Measurements from ENCODE around the gene RNF220.

RNF220 gene

DNA sequence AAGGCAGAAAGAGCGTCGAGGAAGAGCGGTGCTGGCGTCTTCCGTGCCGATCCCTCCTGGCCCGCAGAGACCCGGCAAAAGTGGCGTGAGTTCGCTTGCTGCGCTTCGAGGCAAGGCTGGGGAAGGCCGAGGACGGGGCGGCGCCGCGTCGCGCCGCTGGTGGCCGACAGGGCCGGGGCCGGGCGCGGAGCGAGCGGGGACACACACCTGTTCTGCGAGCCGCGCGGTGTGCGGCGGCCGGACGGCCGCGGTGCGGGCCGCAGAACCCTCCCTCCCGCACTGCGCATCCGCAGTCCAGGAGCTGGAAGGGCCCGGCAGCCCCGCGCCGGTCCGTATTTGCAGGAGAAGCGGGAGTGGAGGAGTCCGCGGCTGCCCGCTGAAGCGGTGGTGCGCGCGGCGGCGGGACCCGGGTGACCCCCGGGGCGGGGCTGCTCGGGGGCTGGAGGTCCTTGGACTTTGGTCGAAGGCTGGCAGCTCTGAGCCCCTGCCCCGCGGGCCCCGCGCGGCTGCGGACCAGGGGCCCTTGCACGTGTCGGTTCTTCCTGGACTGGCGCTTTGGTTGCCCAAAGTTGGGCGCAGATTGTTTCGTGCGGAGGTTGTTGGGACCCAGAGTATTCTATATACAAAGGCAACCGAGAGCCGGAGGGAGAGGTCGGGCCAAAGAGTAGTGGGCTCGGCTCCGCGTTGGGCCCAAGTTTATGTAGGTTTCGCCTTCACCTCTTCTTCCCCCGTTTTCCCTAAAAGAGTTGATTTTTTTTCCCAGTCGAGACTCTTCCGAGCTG is 2.6 kb downstream of the RNF220 start:
- peak; percentile 10 for DNase-seq

DNA sequence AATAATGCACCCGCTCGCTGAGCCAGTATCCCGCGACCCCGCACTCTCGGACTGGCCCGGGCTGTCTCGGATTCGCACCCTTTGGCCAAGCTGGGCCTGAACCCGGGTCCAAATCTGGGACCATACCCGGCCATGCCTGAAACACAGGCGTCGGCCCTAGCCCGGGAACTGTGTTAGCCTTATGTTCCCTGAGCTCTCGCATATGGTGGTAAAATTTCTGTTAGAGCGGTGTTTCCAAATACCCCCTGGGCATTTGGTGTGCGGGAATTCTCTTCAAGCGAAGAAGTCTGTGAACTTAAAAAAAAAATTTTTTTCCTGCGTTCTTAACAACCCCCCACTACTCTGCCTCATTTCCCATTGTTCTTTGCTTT is 3.1 kb downstream of the RNF220 start:
- no peak for DNase-seq

DNA sequence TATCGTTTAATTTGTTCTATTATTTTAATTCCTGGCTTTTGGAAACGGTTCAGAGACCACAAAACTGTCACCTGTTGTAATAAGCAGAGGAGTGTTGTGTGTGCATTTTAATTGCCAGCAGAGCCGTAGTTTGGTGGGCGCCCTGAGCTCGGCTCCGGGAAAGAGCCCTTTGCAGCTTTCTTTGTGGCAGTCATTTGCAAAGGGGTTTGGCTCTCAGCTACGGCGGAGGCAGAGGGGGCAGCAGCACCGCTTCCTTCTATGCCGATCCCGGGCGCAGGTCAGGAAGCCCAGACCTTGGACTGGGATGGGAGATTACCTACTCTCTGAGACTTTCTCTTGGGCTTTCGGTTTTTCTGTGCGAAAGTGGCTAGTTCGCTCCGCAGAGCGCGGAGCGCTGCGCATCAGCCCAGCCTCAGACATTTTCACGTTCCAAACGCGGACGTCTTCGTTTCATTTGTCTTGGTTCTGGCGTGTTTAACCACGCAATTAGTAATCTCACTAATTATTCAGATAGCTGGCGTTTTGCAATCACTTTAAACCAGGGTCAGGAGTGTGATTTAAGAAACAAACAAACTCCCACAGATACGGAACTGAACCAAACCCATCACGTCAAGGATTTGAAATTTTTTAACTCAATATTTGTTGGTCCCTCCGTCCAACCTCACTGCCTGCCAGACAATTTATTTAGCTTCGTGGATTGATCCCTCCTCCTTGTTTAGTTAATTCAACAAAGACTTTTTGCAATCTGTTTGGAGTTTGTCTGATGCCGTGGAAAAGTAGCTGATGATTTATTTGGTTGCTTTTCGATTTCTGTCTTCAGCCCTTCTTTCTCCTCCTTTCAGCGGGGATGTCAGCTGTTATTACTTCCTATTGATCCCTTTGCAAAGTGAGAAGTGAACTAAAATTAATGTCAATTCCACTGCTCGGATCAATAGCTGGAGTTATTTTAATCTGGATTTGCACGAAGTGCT is 3.9 kb downstream of the RNF220 start:
- peak; percentile 18 for DNase-seq

DNA sequence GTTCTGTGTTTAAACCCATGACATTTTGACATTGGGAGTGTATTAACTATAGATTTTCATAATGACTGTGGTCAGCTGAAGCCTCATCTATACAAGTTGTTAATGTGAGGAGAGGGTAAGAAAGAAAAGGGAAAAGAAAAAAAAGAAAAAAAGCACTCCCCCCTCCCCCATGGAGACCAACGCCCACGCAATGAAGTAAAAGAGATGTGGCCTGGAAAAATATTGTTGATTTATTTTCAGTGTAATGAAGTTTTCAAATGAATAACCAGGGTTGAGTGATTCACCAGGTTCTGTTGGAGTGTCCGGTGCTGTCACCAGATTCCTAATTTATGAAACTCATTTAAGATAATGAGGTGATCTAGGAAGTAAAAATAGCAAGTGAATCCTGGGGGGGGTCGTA is 4.7 kb downstream of the RNF220 start:
- DNase-seq, result no peak

DNA sequence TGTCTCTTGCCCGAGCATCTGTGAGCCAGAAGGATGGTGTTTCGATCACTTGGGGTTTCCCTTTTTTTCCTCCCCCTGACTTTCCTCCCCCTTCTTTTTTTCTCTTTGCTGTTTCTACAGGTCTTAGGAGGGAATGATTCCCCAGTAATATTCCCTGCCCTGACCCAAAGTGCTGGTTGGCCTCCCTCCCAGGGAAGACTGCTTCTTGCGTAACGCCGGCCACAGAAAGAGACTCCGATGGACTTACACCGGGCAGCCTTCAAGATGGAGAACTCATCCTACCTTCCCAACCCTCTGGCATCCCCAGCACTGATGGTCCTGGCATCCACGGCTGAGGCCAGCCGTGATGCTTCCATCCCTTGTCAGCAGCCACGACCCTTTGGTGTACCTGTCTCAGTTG is 6.8 kb downstream of the RNF220 start:
- DNase-seq, result no peak

DNA sequence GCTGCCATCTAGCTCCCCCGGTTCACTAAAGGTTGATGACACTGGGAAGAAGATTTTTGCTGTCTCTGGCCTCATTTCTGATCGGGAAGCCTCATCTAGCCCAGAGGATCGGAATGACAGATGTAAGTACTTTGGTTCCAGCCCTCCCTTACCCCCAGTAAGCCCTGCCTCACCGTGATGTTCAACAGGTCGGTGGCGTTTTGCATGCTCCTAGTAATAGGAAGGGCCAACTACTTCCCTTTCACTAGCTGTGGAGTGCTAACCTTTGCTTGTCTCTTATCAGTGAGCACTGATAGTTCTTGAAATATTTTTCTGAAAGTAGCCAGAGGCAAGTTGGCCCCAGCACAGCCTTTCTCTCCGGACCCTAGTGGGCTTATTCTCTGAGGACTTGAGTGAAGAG is 7.5 kb downstream of the RNF220 start:
- no peak for DNase-seq

DNA sequence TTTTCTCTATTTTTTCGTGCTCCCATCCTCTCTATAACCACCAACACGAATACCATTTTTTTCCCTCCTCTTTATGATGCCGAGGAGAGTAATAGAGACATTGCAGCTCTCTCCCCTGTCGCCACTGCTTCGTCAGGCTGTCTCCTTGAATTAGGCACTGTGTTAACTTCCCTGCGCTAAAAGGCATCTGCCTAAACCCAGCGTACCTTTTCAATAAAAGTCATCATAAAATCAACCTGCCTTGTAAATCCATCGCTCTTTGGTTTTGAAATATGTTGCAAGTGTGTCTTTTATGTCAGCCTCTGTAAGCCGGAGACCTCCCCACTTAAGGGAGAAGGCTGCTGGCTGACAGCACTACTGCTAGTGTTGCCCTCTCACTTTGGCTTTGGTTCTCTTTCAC is 8.7 kb downstream of the RNF220 start:
- no peak for DNase-seq

DNA sequence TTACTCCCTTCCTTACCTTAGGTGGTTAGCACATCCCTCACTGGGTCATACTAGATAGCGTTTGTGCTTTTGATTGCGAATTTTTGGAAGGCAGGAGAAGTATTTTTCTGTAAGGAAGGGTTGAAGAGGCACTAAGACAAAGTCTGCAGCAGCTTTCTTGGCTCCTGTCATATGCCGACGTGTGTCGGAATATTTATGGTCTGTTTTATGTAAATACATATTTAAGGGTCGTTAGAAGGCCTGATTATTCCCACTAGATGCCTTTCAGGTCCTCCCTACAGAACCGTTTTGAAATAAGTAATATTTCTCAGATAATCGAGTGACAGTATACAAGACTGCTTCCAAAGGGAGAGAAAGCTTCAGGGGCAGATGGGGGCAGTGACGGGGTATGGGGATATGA is 10.0 kb downstream of the RNF220 start:
- DNase-seq, result no peak

DNA sequence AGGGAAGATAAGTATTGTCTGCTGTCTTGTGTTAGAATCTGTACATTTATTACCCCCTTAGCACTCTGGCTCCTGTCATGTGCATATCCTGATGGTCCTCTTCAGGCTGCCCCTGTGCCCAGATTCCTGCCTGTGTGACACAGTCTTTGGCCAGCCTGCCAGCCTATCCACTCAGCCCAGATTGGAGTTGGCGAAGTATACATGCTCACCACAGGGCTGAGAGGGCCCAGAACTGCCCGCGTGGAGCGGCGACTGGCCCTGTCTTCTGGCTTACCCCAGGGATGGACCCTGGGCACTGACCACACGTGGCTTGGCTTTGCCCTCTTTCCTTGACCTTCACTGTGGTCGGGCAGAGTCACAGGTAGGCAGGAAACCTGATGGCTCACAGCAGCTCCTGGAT is 11.4 kb downstream of the RNF220 start:
- no peak for DNase-seq

DNA sequence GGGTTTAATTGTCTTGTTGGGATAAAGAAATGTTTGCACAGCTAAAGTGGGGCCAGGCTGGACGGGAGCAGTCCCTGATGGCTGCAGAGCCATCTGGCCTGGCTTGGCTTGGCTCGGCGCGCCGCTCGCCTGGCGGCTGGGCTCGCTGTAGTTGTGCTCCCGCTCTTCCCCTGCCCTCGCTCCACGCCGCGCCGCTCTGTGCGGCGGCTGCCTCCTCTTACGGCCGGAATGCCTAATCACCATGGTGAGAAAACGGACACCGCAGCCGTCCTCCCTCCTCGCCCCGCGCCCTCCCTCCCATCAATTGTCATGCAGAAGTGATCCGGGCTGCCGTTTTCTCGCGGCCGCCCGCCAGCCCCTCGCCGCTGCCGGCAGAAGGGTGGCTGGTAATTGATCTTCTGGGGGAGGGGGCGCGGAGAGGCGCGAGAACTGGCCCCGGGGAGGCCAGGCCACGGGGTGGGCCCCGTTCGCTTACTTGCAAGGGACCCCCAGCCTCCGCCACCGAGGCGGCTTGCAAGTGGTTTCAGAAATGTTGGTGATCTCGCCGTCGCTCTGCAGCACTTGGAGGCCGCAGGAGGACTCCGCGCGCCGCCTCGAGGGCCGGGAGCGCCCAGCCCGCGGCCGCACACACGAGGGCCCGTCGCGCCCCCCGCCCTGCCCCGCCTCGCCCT is 12.4 kb downstream of the RNF220 start:
- DNase-seq, result peak; percentile 8

DNA sequence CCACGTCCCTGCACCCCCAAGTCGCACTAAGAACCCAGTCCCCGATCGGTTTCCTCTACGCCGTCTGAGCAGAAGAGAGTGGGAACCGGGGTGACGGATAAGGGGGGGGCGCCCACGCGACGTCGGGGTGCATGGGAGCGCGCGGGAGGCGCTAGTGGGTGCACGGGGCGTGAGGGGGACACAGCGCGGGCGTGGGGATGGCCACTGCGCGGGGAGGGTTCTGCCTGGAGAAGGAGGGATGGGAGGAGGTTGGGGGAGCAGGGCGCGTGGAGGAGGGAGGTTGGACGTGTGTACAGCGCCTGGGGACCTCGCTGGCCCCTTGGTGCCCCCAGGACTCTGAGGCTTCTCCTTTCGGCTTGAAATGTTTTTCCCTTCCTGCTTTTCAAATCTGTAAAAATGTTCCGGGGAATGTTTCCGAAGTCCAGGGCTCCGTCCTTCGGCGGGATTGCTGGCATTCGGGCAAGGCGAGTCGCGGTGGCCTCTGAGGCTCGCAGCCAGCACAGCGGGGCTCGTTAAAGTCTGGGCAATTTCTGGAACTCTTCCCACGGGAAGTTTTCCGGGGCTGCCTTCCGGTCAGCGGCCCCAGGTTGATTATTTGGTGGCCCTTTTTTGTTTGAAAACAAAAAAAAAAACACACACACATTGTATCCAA is 13.1 kb downstream of the RNF220 start:
- DNase-seq, result no peak

DNA sequence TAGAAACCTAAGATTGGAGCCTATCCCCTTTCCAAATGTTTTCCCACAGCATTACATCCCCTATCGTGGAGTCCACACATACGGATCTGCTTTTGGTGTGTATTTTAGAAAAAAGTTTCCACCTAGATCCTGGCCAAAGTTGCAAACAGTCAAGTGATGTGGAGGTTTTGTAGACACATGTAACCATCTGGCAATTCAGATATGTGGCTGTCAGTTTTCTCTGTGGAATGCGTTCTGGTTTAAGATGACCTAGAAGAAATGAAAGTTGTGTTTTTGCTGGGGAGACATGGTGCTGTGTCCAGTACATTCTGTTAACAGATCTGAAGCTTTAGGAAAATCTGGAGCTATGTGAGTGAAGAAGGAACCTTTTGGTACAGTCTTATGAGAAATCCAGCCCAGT is 14.8 kb downstream of the RNF220 start:
- DNase-seq, result no peak

DNA sequence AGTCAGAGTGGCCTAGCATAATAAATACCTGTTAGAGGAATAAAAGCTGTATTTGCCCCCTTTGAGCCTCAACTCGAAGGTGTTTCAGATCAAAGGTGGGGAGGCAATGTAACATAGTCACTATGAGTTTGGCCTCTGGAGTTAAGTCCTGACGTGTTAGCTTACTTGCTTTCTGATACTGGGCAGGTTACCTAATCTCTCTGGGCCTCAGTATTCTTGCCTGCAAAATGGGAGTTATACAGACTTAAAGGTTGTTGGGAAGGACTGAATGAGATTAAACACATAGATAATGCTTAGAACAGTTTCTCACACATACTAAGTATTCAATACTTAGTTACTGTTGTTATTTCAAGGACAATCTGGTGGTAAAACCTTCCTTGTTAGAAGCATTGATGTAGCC is 15.5 kb downstream of the RNF220 start:
- DNase-seq, result no peak

DNA sequence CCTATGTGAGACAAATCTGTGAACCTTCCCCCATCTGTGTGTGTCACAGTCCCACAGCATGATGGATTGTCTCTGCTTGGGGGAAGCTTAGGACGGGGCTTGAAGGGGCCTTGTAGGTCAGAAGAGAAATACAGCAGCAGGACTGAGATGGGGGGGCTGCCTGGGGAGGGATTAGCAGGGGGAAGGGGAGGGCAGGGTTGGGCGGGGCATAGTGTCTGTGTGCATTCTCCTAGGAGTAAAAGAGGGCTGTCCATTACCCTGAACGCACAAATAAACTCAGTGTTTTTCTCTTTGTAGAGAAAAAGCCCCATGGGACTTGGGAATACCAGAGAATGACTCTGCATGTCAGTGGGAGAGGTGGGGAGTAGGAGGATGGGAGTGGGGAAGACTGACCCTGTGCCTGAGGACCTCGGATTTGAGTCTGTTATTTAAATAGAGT is 16.4 kb downstream of the RNF220 start:
- DNase-seq, result no peak

DNA sequence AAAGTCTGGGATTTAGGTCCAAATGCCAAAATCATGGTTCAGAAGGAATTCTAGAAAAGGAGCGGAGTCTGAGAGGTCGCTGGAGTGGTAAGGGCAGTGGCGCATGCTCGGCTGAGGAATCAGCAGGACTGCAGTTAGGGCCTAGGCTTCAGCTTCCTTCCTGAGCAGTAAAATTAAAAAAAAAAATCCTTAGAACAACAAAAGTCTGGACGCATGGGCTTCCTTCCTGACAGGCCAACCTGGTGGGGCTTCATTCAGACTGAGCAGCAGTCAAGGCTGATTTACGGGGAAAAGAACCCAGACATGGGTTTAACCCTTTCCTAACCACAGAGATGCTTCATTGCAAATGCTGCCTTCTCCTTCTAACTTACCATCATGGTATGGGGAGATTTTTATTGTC is 17.1 kb downstream of the RNF220 start:
- no peak for DNase-seq

DNA sequence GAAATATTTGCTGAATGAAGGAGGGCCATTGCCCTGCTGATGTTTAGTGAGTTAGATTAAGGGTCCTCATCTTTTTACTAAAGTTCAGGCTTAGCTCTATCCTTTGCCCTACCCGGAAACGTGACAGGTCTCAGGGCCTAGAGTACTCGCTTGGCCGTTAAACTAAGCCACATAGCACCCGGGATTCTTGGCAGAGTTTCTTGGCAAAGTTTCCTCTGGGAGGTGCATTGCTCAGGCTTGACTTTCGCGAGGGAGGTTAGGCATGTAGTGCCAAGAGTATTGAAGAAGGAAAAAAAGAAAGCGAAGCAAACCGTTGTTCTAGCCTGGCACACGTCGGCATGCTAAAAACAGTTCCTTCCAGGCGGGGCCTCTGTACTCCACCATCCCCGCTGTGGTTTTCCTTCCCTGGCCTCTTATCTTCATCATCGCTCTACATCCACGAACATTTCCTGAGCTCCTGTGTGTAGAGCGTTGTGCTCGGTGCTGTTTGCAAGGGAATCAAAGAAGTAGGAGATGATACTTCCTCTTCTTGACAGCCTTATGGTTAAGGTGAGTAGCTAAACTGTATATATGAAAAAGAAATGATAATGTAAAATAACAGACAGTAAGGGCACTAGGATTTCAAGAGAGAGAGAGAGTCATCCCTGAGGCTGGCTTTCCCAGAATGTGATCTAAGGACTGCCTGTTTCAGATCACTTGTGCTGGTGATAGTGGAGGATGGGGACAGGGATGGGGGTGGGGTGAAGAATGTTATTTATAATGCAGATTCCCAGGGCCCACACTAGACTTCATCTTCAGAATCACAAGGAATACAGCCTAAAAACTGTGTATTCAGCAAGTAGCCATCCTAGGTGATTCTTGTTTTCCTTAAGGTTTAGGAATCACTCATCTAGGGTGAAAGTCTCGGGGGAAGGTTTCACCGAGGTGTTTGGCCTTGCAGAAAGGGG is 18.8 kb downstream of the RNF220 start:
- no peak for DNase-seq

DNA sequence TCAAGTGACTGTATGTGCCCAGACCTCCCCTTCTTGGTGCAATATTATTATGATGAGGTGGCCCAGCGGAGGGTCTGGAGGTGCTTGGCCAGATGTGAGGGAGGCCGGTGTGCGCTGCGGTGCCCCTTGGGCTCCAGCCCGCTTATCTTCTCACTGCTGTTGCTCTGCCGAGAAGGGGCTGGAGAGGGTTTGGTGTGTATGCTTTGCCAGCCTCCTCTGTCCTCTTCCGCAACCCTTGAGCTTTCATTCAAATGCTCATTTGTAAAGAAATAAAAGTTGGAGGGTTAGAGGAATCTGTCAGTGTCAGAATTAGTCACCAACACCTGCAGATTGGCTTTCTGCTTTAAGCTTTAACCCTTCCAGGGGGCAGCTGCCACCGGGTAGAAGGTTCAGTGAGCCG is 19.7 kb downstream of the RNF220 start:
- DNase-seq, result no peak

DNA sequence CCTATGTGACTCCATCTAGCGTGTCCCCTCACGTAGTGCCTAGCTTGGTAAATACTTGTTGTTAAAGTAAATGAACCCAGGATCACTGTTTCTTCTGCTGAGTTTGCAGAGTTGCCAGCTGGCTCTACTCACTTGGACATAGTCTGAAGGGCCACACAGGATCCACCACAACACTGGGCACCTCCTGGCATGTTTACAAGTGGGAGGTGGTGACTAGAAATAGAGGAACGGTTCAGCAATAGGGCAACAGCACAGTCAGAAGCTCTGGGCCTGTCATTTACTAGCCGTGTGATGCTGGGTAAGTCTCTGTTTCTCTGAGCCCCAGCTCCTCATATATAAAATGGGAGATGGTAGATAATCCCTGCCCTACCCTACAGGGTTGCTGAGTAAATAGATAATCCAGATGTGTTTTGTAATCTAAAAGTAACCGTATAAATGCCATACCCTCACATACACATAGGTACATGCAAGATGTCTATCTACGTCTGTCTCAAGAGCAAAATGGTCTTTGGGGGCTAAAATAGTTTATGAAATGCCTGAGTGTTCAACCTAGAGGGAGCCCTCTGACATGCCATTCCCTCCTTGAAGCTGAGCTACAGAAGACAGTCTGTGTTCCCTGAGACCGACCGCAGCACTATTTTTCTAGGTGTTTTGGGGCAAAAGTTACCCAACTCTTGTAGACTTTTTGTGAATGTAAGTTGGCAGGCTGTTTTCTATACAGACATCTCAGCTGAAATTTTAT is 20.5 kb downstream of the RNF220 start:
- no peak for DNase-seq

DNA sequence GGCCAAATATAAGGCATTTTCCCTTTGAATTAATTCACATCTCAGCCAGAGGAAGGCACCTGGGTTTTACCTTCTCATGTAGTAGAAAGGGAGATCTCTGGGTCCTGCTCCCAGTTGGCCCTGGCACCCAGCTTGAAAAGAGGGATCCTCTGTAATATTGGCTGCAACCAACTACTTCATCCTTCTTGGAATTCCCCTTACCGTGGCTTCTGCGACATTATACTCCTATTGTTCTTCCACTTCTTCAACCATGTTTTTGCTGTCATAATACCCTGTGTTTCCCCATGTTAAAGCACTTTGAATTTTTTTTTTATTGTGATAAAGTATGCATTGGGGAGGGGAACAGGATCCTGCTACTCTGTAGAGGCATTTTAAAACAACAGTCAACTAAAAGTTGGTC is 26.8 kb downstream of the RNF220 start:
- no peak for DNase-seq

DNA sequence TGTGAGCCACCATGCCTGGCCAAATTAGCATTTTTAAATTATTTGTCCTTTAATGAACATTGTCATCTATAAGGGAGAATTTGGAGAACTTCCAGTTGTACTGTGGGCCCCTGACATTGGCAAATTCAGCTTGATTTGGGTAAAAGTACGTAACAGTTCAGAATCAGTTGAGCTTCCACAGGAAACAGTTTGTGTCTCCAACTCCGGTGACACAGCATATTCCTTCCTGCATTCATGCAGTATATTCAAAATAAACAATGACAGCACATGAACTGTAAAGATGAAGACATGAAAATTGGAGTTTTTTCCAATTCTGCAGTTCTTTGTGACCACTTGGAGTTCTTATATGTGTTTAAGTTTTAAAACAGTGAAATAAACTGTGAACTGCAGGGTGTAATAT is 28.2 kb downstream of the RNF220 start:
- no peak for DNase-seq

Data from stimulated activated CD4-positive, alpha-beta T cell treated with anti-CD3 and anti-CD28 coated beads, Interleukin-4, amount 100 ng/mL, for 1 hour (primary cell).